Activated CD8-positive, alpha-beta T cell treated with anti-CD3 and anti-CD28 coated beads, Interleukin-2, amount 10 ng/mL, durations not matched to agents 7 days and 5 days (primary cell): Measurements from ENCODE around the gene C14orf93. TPM values are rescaled to one million over a fixed set of nuclear protein-coding genes. Genes with fewer than 3 reads are reported as not detected.
A peak's percentile ranks its signal among the peaks of the same experiment; 100 is the strongest.

Experiments
- ATAC-seq: fragments of 150-1000 bp; cut with Tn5 transposase; one replicate; pipeline ENCODE4 v1.10.0; 2021; ENCODE audit warnings: moderate library complexity
- CTCF ChIA-PET: fragments of 350-600 bp; sonication (Branson Sonifier 250); formaldehyde crosslinking; loops from one replicate; lab custom pipeline; 2021; ENCODE audit warnings: antibody characterized with exemption; lab: Charles Lee
- POLR2A ChIA-PET: fragments of 350-600 bp; sonication (Branson Sonifier 250); formaldehyde crosslinking; loops from one replicate; lab custom pipeline; 2021; ENCODE audit warnings: antibody characterized with exemption; lab: Charles Lee
- DNase-seq: peaks from one replicate; pipeline ENCODE4 v3.0.0-alpha.2; 2020
- H3K27ac Mint-ChIP-seq: one replicate; pipeline ENCODE4 v1.8.0; 2021; ENCODE audit warnings: mild to moderate bottlenecking, mixed read lengths
- H3K27me3 Mint-ChIP-seq: one replicate; pipeline ENCODE4 v1.8.0; 2021; ENCODE audit warnings: low read depth, mixed read lengths
- H3K36me3 Mint-ChIP-seq: one replicate; pipeline ENCODE4 v1.8.0; 2021; ENCODE audit warnings: low read depth, mixed read lengths
- H3K4me1 Mint-ChIP-seq: one replicate; pipeline ENCODE4 v1.8.0; 2021; ENCODE audit warnings: low read depth, mixed read lengths
- H3K4me3 Mint-ChIP-seq: one replicate; pipeline ENCODE4 v1.8.0; 2021; ENCODE audit warnings: mild to moderate bottlenecking, mixed read lengths
- H3K9me3 Mint-ChIP-seq: one replicate; pipeline ENCODE4 v1.8.0; 2022; ENCODE audit warnings: mixed read lengths; ENCODE audit not compliant: insufficient read depth
- total RNA-seq, 2 experiments: library from RNA; stranded (reverse); gene quantifications; one replicate each; pipeline ENCODE4 v1.2.3, GENCODE V29; 2021

Gene C14orf93
- total RNA-seq, 2 experiments from 2014 or later: 7.8 to 9.0 TPM

DNA sequence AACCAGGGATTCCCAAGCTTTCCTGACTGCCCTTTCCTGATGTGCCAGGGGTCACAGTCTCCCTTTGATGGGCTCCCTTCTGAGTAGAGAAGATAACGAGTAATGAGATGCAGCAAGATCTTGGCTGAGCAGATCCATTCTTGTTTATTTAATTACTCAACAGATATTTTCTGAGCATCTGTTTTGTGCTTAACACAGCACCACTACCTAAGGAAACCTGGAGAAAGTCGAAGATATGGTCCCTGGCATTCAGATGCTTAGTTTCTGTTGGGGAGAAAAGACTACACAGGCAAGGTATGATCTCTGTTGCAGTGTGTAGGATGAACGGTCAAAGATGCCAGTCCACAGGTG is 31.5 kb downstream of the C14orf93 start:
- no peaks in the 10 kb centered on the region for H3K36me3 Mint-ChIP-seq
- no peak for ATAC-seq
- no peaks in the 10 kb centered on the region for H3K9me3 Mint-ChIP-seq
- H3K27me3 Mint-ChIP-seq: peaks cover 24% of the 10 kb centered on the region
- H3K4me3 Mint-ChIP-seq: no peak overlapping the region
- no peak for DNase-seq
- ChIA-PET CTCF (interaction anchor here (1.0 to 11.7 kb wide), 3 partner anchors 7 to 79 kb away, joined by 4 to 225 read pairs (median 17); partner anchors contain the start of genes AJUBA, CDH24 and PRMT5), POLR2A (interaction anchor here (1.3 kb wide), 1 partner anchor 22 kb away, joined by 5 read pairs; the partner anchor contains the start of gene HAUS4)
- H3K4me1 Mint-ChIP-seq: peaks cover 6% of the 10 kb centered on the region
- H3K27ac Mint-ChIP-seq: no peak overlapping the region

DNA sequence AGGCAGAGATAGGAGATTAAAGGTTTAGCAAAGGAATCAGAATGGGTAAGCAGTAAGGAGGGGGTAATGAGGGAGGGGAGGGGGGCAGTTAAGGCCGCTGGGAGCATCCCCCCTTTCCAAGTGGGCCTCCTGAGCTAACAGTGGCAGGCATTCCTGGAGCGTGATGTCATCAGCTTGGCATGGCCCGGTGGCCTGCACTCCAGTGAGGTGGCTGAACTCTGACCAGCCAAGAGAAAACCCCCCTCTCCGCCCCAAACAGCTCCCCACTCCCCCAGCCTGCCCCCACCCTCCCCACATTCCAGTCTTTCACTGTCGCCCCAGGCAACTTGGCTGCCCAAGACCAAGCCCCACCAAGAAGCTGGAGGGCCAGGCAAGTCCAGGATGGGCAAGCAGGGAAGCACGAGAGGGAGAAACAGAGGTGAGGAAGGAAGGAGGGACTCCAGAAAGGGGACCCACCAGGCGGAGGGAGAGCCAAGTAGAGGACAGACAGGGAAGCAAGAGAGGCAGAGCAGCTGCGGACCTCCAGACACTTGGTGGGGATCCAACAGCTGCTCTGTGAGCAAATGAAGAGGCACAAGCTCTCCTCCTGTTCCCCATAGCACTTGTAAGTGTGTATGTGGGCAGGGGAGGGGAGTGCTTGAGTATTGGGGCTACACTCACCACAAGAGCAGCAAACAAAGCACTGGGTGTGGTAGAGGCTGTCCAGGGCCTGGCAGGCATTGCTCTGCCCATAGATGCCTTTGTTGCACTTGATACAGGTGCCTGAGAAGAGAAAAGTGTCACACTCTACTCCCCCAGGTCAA is 32.1 kb downstream of the C14orf93 start:
- Mint-ChIP-seq H3K27ac (no peak overlapping the region), H3K9me3 (no peaks in the 10 kb centered on the region), H3K36me3 (no peaks in the 10 kb centered on the region), H3K4me1 (peaks cover 6% of the 10 kb centered on the region), H3K27me3 (peaks cover 24% of the 10 kb centered on the region), H3K4me3 (no peak overlapping the region)
- no peak for DNase-seq
- ChIA-PET CTCF (interaction anchor here (0.7 to 11.7 kb wide), 10 partner anchors 7 to 407 kb away, joined by 3 to 225 read pairs (median 6); partner anchors contain the start of genes AJUBA, CDH24 and PRMT5), POLR2A (interaction anchor here (1.3 kb wide), 1 partner anchor 21 kb away, joined by 5 read pairs; the partner anchor contains the start of gene HAUS4)
- no peak for ATAC-seq

DNA sequence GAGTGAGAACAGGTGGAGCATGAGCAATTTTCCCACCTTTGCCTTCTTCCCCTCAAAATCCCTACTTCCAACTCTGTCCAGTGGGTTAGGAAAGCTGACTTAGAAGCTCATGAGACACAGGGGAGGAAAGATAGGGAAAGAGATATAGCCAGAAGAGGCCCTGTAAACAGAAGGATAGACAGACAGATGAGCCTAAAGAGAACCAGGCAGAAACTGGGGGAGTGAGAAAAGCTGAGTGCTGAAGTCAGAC is 32.6 kb downstream of the C14orf93 start:
- ATAC-seq (no peak), DNase-seq (no peak)
- POLR2A ChIA-PET: interaction anchor here (1.3 kb wide), 1 partner anchor 20 kb away, joined by 5 read pairs; the partner anchor contains the start of gene HAUS4
- Mint-ChIP-seq H3K36me3 (no peaks in the 10 kb centered on the region), H3K27me3 (peaks cover 24% of the 10 kb centered on the region), H3K27ac (no peak overlapping the region), H3K4me1 (peaks cover 6% of the 10 kb centered on the region), H3K9me3 (no peaks in the 10 kb centered on the region), H3K4me3 (no peak overlapping the region)
- CTCF ChIA-PET: interaction anchor here (0.7 to 11.7 kb wide), 9 partner anchors 8 to 407 kb away, joined by 3 to 225 read pairs (median 7); partner anchors contain the start of genes AJUBA, CDH24 and PRMT5

DNA sequence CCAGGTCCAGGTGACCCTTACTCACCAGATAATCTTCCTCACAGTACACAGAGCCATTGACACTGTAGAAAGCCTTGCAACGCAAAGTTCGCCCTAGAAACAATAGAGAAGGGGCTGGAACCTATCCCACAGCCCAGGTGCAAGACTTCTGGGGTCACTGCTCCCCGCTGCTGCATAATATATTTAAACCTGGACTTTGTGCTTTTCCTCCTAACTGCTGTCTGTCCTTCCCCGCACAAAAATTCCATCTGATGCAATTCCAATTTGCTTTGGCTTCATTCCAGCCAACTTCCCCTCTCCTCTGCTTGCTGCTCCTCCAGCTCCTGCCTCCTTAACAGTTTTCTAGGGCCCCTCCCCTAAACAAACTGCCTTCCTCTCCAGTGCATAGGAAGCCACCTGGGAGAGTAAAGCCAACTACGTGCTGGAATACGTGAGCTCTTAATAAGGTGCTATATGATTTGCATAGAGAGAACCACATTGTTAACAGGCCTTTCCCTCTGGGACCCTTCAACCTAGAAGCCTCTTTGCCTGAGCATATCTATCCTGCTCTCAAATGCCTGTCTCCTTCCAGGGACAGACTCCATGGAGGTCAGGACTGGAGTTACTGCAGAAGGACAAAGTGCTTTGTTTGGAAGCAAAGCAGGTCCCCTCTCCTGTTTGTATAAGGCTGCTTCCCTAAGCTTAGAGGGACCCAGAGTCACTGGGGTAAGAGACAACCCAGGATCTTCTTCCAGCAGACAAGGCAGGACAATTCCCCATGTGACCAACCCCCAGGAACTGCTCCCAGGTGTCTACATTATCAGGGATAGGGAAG is 33.1 kb downstream of the C14orf93 start:
- DNase-seq (no peak), ATAC-seq (no peak)
- ChIA-PET CTCF (interaction anchor here (0.7 to 11.7 kb wide), 9 partner anchors 9 to 406 kb away, joined by 3 to 225 read pairs (median 7); partner anchors contain the start of genes AJUBA, CDH24 and PRMT5), POLR2A (no interaction called here)
- Mint-ChIP-seq H3K27me3 (peaks cover 24% of the 10 kb centered on the region), H3K27ac (no peak overlapping the region), H3K4me3 (no peak overlapping the region), H3K4me1 (peaks cover 6% of the 10 kb centered on the region), H3K9me3 (no peaks in the 10 kb centered on the region), H3K36me3 (no peaks in the 10 kb centered on the region)

DNA sequence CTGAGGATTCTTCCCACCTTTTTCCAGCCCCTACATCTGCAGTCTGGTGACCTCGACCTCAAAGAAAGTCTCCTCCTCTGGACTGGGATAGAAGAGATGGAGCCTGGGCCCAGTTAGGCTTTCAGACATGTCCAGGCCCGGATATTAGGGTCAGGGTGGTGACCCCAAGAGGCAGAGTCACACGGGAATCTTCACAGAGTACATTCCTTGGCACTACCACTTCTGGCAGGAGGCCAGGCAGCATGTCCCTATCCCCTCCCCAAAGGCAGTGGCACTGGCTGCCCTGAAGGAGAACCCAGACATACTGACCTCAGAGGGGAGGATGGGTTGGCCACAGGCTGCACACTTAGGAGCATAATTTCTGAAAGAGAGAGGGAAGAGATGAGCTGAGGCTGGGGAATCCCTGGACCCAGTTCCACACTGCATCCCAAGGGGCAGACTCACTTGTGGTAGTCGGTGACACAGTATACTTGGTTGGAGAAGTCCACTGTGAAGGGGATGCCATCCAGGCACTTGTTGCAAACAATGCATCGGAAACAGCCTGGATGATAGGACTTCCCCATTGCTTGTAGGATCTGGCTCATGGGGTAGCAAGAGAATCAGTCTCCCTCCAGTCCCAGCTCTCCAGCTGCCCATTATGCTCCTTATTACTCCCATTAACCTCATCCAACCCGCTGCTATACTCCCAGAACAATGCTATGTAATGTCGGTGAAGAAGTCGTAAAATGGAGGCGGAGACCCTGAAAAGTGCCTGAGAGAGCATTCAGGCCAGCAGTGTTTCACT is 35.2 kb downstream of the C14orf93 start:
- DNase-seq: no peak
- ATAC-seq: no peak
- POLR2A ChIA-PET: interaction anchor here (1.5 to 1.6 kb wide), 2 partner anchors 12 to 83 kb away, joined by 3 read pairs; partner anchors contain the start of gene CDH24

DNA sequence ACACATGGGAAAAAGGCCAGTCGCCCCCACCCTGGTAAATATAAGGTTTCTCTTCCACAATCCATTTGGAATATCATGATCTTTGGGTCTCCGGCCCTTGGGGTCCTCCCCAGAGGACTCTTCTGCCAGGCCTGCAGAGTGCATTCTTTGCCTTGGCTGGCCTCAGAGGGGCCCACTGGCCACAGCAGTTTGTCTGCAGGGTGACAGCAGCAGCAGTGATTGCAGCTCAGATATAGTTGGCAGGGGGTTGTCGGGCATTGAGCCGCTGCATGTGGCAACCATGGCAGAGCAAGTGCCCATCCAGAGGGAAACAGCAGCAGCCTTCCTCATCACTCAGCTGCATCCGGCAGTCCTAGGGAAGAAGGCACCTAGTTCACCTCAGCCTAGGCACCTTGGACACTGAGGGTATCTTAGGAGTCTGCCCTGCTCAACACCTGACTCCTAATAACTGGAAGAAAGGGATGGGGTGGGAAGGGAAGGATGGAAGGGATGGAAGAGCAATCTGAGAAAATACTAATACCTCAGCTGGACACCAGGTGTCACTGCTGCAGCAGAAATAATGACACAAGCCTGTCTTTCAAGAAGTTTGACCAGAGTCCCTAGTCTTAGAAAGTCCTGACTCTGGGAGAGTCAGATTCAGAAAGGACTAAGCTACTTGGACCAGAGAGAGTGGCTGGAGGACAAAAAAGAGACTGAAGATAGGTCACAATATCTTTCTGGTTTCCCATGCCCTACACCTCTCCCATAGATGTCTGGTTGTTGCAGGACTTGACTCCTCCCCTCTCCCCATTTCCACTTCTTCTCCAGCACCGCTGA is 36.5 kb downstream of the C14orf93 start:
- H3K36me3 Mint-ChIP-seq: no peaks in the 10 kb centered on the region
- POLR2A ChIA-PET: interaction anchor here (0.5 to 1.6 kb wide), 4 partner anchors 10 to 389 kb away, joined by 3 read pairs; partner anchors contain the start of genes CDH24 and HAUS4
- peak; percentile 55 for DNase-seq

More for the DNA sequence above, 35.2 kb downstream of the C14orf93 start:
- Mint-ChIP-seq H3K36me3 (no peaks in the 10 kb centered on the region), H3K27me3 (peaks cover 16% of the 10 kb centered on the region), H3K4me1 (no peaks in the 10 kb centered on the region), H3K4me3 (no peak overlapping the region), H3K27ac (no peak overlapping the region), H3K9me3 (no peaks in the 10 kb centered on the region)
- CTCF ChIA-PET: interaction anchor here (1.4 to 11.7 kb wide), 6 partner anchors 11 to 136 kb away, joined by 4 to 225 read pairs (median 12); partner anchors contain the start of genes AJUBA and PRMT5

DNA sequence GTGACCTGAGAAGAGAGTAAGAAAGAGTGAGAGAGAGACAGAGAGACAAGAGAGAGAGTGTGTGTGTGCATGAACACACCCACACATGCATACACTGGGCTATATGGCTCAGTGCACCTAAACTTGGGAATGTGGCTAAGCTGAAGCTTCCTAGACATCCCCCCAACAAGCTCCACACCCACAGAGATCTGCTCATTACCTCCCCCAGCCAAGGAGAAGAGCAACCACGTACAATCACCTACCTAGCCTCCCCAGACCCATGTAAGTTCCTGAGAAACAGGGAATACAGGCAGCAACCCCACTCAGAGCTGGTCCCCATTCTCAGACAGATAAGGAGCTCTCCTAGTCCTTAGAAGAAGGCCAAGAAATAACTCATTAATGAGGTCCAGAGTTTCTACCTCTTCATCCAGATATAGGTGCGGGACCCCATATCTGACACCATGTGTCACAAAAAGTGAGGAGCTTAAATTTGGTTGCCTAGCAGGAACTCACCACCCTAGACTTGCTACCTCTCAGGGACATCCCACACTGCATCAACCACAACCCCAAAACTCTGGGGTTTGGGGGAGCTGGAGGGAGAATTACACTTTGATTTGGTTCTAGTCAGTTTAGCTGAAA is 37.5 kb downstream of the C14orf93 start:
- H3K27me3 Mint-ChIP-seq: peaks cover 5% of the 10 kb centered on the region
- ChIA-PET CTCF (interaction anchor here (0.6 to 11.7 kb wide), 31 partner anchors 11 to 792 kb away, joined by 3 to 225 read pairs (median 5); partner anchors contain the start of genes AJUBA, CDH24, HAUS4 and LRP10), POLR2A (interaction anchor here (0.8 to 1.3 kb wide), 2 partner anchors 11 to 16 kb away, joined by 3 read pairs; partner anchors contain the start of gene HAUS4)
- no peaks in the 10 kb centered on the region for H3K4me1 Mint-ChIP-seq
- no peak overlapping the region for H3K27ac Mint-ChIP-seq
- H3K4me3 Mint-ChIP-seq: no peak overlapping the region
- ATAC-seq (no peak), DNase-seq (no peak)
- no peaks in the 10 kb centered on the region for H3K36me3 Mint-ChIP-seq
- no peaks in the 10 kb centered on the region for H3K9me3 Mint-ChIP-seq

More for the DNA sequence above, 36.5 kb downstream of the C14orf93 start:
- Mint-ChIP-seq H3K27ac (no peak overlapping the region), H3K9me3 (no peaks in the 10 kb centered on the region), H3K4me3 (no peak overlapping the region), H3K27me3 (peaks cover 7% of the 10 kb centered on the region), H3K4me1 (no peaks in the 10 kb centered on the region)
- ATAC-seq: no peak
- CTCF ChIA-PET: interaction anchor here (0.6 to 11.7 kb wide), 35 partner anchors 12 to 793 kb away, joined by 3 to 225 read pairs (median 5); partner anchors contain the start of genes AJUBA, CDH24, HAUS4 and PRMT5

DNA sequence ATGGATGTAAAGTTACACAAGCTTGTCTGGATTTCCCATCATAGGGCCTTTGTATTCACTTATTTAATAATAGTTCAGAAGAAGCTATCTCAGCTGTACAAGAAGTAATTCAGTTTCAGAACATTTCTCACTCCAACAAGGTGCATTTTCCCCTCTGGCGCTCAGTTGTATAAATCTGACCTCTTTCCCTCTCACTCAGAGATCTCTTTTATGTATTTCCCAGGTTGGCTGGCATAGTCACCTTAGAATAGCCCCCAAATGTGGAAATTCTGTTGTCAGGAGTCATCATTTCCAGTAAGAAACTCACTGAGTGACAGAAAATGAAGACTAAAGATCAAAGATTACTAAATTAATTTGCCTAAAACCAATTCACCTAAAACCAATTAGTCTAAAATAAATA is 38.8 kb downstream of the C14orf93 start:
- H3K27ac Mint-ChIP-seq: no peak overlapping the region
- H3K9me3 Mint-ChIP-seq: no peaks in the 10 kb centered on the region
- no peak overlapping the region for H3K4me3 Mint-ChIP-seq
- POLR2A ChIA-PET: no interaction called here
- H3K4me1 Mint-ChIP-seq: no peaks in the 10 kb centered on the region
- CTCF ChIA-PET: interaction anchor here (1.6 to 11.7 kb wide), 9 partner anchors 9 to 401 kb away, joined by 5 to 225 read pairs (median 31); partner anchors contain the start of genes AJUBA, CDH24, HAUS4 and LRP10
- ATAC-seq (no peak), DNase-seq (no peak)
- no peaks in the 10 kb centered on the region for H3K36me3 Mint-ChIP-seq
- peaks cover 2% of the 10 kb centered on the region for H3K27me3 Mint-ChIP-seq

DNA sequence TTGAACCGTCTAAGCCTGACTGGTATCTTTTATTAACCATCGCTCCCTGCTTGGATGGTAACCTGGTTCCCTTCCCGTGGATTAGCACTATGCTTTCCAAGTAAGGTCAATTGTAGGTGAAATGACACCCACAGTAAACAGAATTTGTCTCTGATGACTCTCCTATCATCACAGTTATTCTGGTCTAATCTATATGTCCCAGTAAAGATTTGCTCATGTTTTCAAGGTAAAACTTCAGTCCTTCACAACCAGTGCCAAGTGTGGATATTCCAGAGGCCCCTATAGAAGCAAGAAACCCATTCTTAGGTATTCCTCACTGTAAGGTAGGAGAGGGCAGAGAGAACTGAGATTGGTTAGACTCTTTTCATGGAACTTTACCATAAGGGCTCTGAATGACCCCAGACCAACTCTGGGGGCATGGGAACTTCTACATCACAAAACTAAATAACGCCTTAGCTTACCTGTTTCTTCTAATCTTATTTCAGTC is 43.1 kb downstream of the C14orf93 start:
- no peaks in the 10 kb centered on the region for H3K4me1 Mint-ChIP-seq
- ChIA-PET POLR2A (interaction anchor here (0.6 kb wide), 1 partner anchor 1347 kb away, joined by 3 read pairs; no protein-coding TSS in a partner anchor), CTCF (interaction anchor here (0.6 to 11.7 kb wide), 3 partner anchors 19 to 396 kb away, joined by 3 to 225 read pairs (median 3); partner anchors contain the start of gene AJUBA)
- H3K27ac Mint-ChIP-seq: no peak overlapping the region
- peaks cover 4% of the 10 kb centered on the region for H3K27me3 Mint-ChIP-seq
- H3K9me3 Mint-ChIP-seq: no peaks in the 10 kb centered on the region
- DNase-seq: no peak
- H3K4me3 Mint-ChIP-seq: no peak overlapping the region
- H3K36me3 Mint-ChIP-seq: no peaks in the 10 kb centered on the region
- no peak for ATAC-seq
